HepG2 (cell line): ENCODE measurements around the gene DENND5A. TPM values are rescaled to one million over a fixed set of nuclear protein-coding genes. Genes with fewer than 3 reads are reported as not detected.

Experiments
- ATAC-seq: fragments of 200-7000 bp; cut with Tn5 transposase; 3 replicates; pipeline ENCODE4 v1.9.1; 2020; ENCODE audit warnings: mild to moderate bottlenecking, moderate library complexity
- BruUV-seq: library from RNA; stranded (reverse); fragments of 400-500 nt; replicated peaks from 2 replicates; lab custom pipeline; 2021; lab: Mats Ljungman, UMichigan
- CTCF ChIA-PET: fragments of 300-600 bp; formaldehyde crosslinking; extraction: SDS; loops from one replicate; lab custom pipeline; 2021; ENCODE audit warnings: low total read pairs, inconsistent platforms, low intra/inter-chr PET ratio; lab: Yijun Ruan, JAX
- POLR2A ChIA-PET: fragments of 350-600 bp; sonication (Branson Sonifier 250); formaldehyde crosslinking; loops from one replicate; lab custom pipeline; 2020; ENCODE audit warnings: antibody characterized with exemption, inconsistent platforms; lab: Yijun Ruan, JAX
- DNase-seq: peaks from one replicate; pipeline ENCODE4 v3.0.0-alpha.2; 2015; ENCODE audit warnings: low spot score
- FAIRE-seq: peaks from 3 replicates; lab custom pipeline; 2011; peaks lifted over from hg19 to GRCh38; lab: Jason Lieb, UNC
- H2AFZ ChIP-seq: one replicate; pipeline ENCODE4 v1.6.1; 2011; ENCODE audit warnings: low read length, inconsistent platforms
- H3K27ac ChIP-seq: fragments of 300-600 bp; 3 replicates; pipeline ENCODE4 v1.8.0; 2011; ENCODE audit warnings: mixed run types, mild to moderate bottlenecking, mixed read lengths, low read length, inconsistent platforms; ENCODE audit not compliant: insufficient read depth; ENCODE audit errors: extremely low read length
- H3K27me3 ChIP-seq, 2 experiments: fragments of 200-600 bp in 1 of 2; 2 replicates in 1 of 2; 3 replicates in 1 of 2; pipeline versions ENCODE4 v1.6.0 to v1.8.0; 2011; ENCODE audit warnings: low read length in 2 of 2, mild to moderate bottlenecking in 2 of 2, moderate library complexity in 2 of 2, inconsistent platforms in 1 of 2; ENCODE audit not compliant: insufficient read depth in 2 of 2, control insufficient read depth in 1 of 2
- H3K36me3 ChIP-seq, 2 experiments: fragments of 200-600 bp in 1 of 2; replicated peaks in 1 of 2; 2 replicates in 1 of 2; 3 replicates in 1 of 2; pipeline versions ENCODE4 v1.5.1 to v1.8.0; 2011; ENCODE audit warnings: low read length in 2 of 2, inconsistent platforms in 1 of 2; ENCODE audit not compliant: insufficient read depth in 2 of 2, control insufficient read depth in 1 of 2
- H3K4me1 ChIP-seq: 2 replicates; pipeline ENCODE4 v1.5.1; 2012; ENCODE audit warnings: low read length, inconsistent platforms; ENCODE audit not compliant: insufficient read depth
- H3K4me2 ChIP-seq: 2 replicates; pipeline ENCODE4 v1.6.0; 2011; ENCODE audit warnings: low read depth, low read length, inconsistent platforms
- H3K4me3 ChIP-seq, 3 experiments: fragments of 200-600 bp in 1 of 3; sonication (generic), shearing (Covaris generic) in 1 of 3; replicated peaks in 1 of 3; 2 replicates each; pipeline ENCODE4 v1.5.1; 2011 to 2016; ENCODE audit warnings: low read length in 3 of 3, inconsistent platforms in 2 of 3, low read depth in 2 of 3, mild to moderate bottlenecking in 2 of 3, control low read depth in 1 of 3, mixed read lengths in 1 of 3; ENCODE audit not compliant: insufficient read depth in 1 of 3
- H3K79me2 ChIP-seq: one replicate; pipeline ENCODE4 v1.6.1; 2011; ENCODE audit warnings: low read length, inconsistent platforms; ENCODE audit not compliant: insufficient read depth
- H3K9ac ChIP-seq: 2 replicates; pipeline ENCODE4 v1.6.0; 2011; ENCODE audit warnings: mild to moderate bottlenecking, low read depth, low read length, inconsistent platforms; ENCODE audit not compliant: insufficient read depth
- H3K9me3 ChIP-seq: 2 replicates; pipeline ENCODE4 v1.5.1; 2012; ENCODE audit warnings: mild to moderate bottlenecking, low read length
- H4K20me1 ChIP-seq: 2 replicates; pipeline ENCODE4 v1.6.0; 2011; ENCODE audit warnings: inconsistent platforms, mild to moderate bottlenecking, low read length, moderate library complexity; ENCODE audit not compliant: insufficient read depth
- HNF1B ChIP-seq: sonication (generic); formaldehyde crosslinking; IDR thresholded peaks from 2 replicates; pipeline ENCODE4 v1.5.1; 2020; ENCODE audit warnings: mild to moderate bottlenecking, moderate library complexity, missing genetic modification reagents
- ZNF382 ChIP-seq: sonication (generic); formaldehyde crosslinking; IDR thresholded peaks from 2 replicates; pipeline ENCODE4 v1.5.0; 2020; ENCODE audit warnings: missing genetic modification reagents, mild to moderate bottlenecking, borderline replicate concordance
- ZNF501 ChIP-seq: sonication (generic); formaldehyde crosslinking; IDR thresholded peaks from 2 replicates; pipeline ENCODE4 v1.5.1; 2020; ENCODE audit warnings: mild to moderate bottlenecking, moderate library complexity, missing genetic modification reagents
- WGBS: methylation state at CpG from one replicate; pipeline ENCODE4 v1.1.6; 2017; ENCODE audit warnings: low lambda C conversion rate; 5-methylcytosine and 5-hydroxymethylcytosine counted together
- in situ Hi-C: cut with HindIII; loops from 2 replicates; pipeline ENCODE4 v1.10.0; 2017; ENCODE audit warnings: low pct_unique_long_range_greater_than_20kb; ENCODE audit not compliant: extremely low pct_ligation_motif_present
- intact Hi-C: fragments of 100-400 bp; cut with micrococcal nuclease; formaldehyde crosslinking; loops from one replicate; pipeline ENCODE4 v1.10.0; 2022; ENCODE audit not compliant: unreplicated experiment
- polyA plus RNA-seq, 8 experiments: library from polyadenylated mRNA; depleted of rRNA in 3 of 8; stranded (reverse) in 7 of 8; unstranded in 1 of 8; fragments of >200 nt; fragmentation: Illumina TruSeq in 4 of 8; extraction: Trizol in 4 of 8; gene quantifications; 2 replicates each; pipeline versions ENCODE4 v1.2.1 to v1.2.3, GENCODE V29; 2011 to 2016; ENCODE audit warnings: low read depth in 4 of 8, missing spikeins in 1 of 8, mixed read lengths in 1 of 8; ENCODE audit not compliant: insufficient read depth in 1 of 8
- total RNA-seq, 5 experiments: library from RNA; depleted of rRNA; stranded (reverse); fragments of >200 nt; fragmentation: Illumina TruSeq; extraction: Trizol; gene quantifications; 2 replicates each; pipeline ENCODE4 v1.2.3, GENCODE V29; 2016; ENCODE audit warnings: low read depth in 1 of 5

DENND5A gene
- total and polyA plus RNA-seq, 2 of the 13 experiments (the other 11 are each of a cell fraction or from before 2014, with no cell fraction given): 63.3 to 145 TPM

GRCh38 chr11:9138133-9138453 is 127.1 kb downstream of the DENND5A start:
- peak; percentile 44 for ATAC-seq

More at GRCh38 chr11:9138133-9138453, 127.1 kb downstream of the DENND5A start:
- H3K4me3 ChIP-seq: no peak overlapping the region
- CTCF ChIA-PET: interaction anchor here (1.1 to 2.3 kb wide), 2 partner anchors 123 to 224 kb away, joined by 4 to 19 read pairs; no protein-coding TSS in a partner anchor
- 0 out of 2 replicates have a peak overlapping the region, but pooled peaks have one; percentile 6 for H3K9ac ChIP-seq
- H3K4me1 ChIP-seq: peaks cover 20% of the 10 kb centered on the region; the same call in 1 of the 2 replicates
- in situ Hi-C loops: loop anchor here (10.0 kb wide), 1 partner anchor 223 kb away; the partner anchor contains the start of gene AKIP1
- 87% methylated on average over 3 of the region's 3 CpGs for WGBS
- H3K4me2 ChIP-seq: no peak overlapping the region
- peaks cover 4% of the 10 kb centered on the region; the same call in 1 of the 2 replicates for H4K20me1 ChIP-seq
- H3K9me3 ChIP-seq: no peaks in the 10 kb centered on the region
- TF ChIP-seq ZNF382 (no peak), HNF1B (CRISPR knock-in tag) (0 out of 2 replicates have a peak, but pooled peaks have one; percentile 0), ZNF501 (CRISPR knock-in tag) (peak; percentile 64; the same call in 1 of the 2 replicates)
- peaks cover 21 to 53% of the 10 kb centered on the region in 2 experiments for H3K36me3 ChIP-seq
- H3K27me3 ChIP-seq: no peaks in the 10 kb centered on the region
- H3K27ac ChIP-seq: no peak overlapping the region
- intact Hi-C loops: no loop called here
- POLR2A ChIA-PET: interaction anchor here (1.2 to 2.0 kb wide), 2 partner anchors 173 to 322 kb away, joined by 4 to 5 read pairs; partner anchors contain the start of gene ZNF143
- BruUV-seq: no TSS peak
- FAIRE-seq (no peak), DNase-seq (no peak)
- H3K79me2 ChIP-seq: no peaks in the 10 kb centered on the region
- H2AFZ ChIP-seq: no peak overlapping the region
